Stimulated activated CD4-positive, alpha-beta T cell treated with anti-CD3 and anti-CD28 coated beads, Interleukin-4, amount 100 ng/mL, for 1 hour (primary cell): Measurements from ENCODE around the gene NOL4L.

Experiments used
- DNase-seq: peaks from one replicate; pipeline ENCODE4 v3.0.0-alpha.2; 2020

NOL4L gene

GRCh38 chr20:32538526-32538939 lies 46.6 kb downstream of the NOL4L start:
- DNase-seq, result peak; percentile 41

GRCh38 chr20:32537657-32538525 lies 47.2 kb downstream of the NOL4L start:
- DNase-seq, result no peak

GRCh38 chr20:32536851-32537656 lies 48.1 kb downstream of the NOL4L start:
- peak; percentile 55 for DNase-seq

- peak; percentile 67 for DNase-seq
Measured at GRCh38 chr20:32535953-32536823, 48.9 kb downstream of the NOL4L start.

GRCh38 chr20:32535316-32535952 lies 49.7 kb downstream of the NOL4L start:
- DNase-seq, result no peak

GRCh38 chr20:32534661-32535240 lies 50.4 kb downstream of the NOL4L start:
- peak; percentile 60 for DNase-seq

GRCh38 chr20:32533732-32534131 lies 51.4 kb downstream of the NOL4L start:
- DNase-seq, result no peak

GRCh38 chr20:32532246-32532645 lies 52.9 kb downstream of the NOL4L start:
- no peak for DNase-seq

- no peak for DNase-seq
Measured at GRCh38 chr20:32528905-32529670, 56.0 kb downstream of the NOL4L start.

- peak; percentile 44 for DNase-seq
Measured at GRCh38 chr20:32528171-32528891, 56.8 kb downstream of the NOL4L start.

GRCh38 chr20:32527447-32528055 lies 57.6 kb downstream of the NOL4L start:
- DNase-seq, result peak; percentile 47

- no peak for DNase-seq
Measured at GRCh38 chr20:32527052-32527446, 58.1 kb downstream of the NOL4L start.

GRCh38 chr20:32526541-32526940 lies 58.6 kb downstream of the NOL4L start:
- DNase-seq, result no peak

- DNase-seq, result no peak
Measured at GRCh38 chr20:32526125-32526524, 59.0 kb downstream of the NOL4L start.

GRCh38 chr20:32524829-32525501 lies 60.2 kb downstream of the NOL4L start:
- DNase-seq, result no peak

GRCh38 chr20:32523613-32524213 lies 61.4 kb downstream of the NOL4L start:
- no peak for DNase-seq

GRCh38 chr20:32522776-32523612 lies 62.1 kb downstream of the NOL4L start:
- no peak for DNase-seq

- no peak for DNase-seq
Measured at GRCh38 chr20:32522526-32522775, 62.7 kb downstream of the NOL4L start.
